Neutrophil (primary cell): Measurements from ENCODE around the gene TMEFF1.
"Not testable (repeated sequence)": the region's sequence is repeated elsewhere in the genome, so short reads cannot be mapped to it uniquely, and the experiment has no call there.

Source experiments
- H3K27ac ChIP-seq: fragments of 200-600 bp; sonication (generic); 2 replicates; pipeline ENCODE4 v1.5.1; 2016; ENCODE audit warnings: mild to moderate bottlenecking, moderate library complexity
- H3K27me3 ChIP-seq: fragments of 200-600 bp; sonication (generic); 2 replicates; pipeline ENCODE4 v1.6.0; 2016; ENCODE audit warnings: mild to moderate bottlenecking
- H3K36me3 ChIP-seq: fragments of 200-600 bp; sonication (generic); 2 replicates; pipeline ENCODE4 v1.5.1; 2017
- H3K4me1 ChIP-seq, 2 experiments: fragments of 200-600 bp in 1 of 2; sonication (generic) in 1 of 2; 1 replicate in 1 of 2; 2 replicates in 1 of 2; pipeline versions ENCODE4 v1.5.1 to v1.6.1; 2013 to 2016; ENCODE audit warnings: low read depth in 1 of 2, low read length in 1 of 2, mild to moderate bottlenecking in 1 of 2, moderate library complexity in 1 of 2; ENCODE audit not compliant: control insufficient read depth in 1 of 2, insufficient read depth in 1 of 2
- H3K4me3 ChIP-seq, 2 experiments: fragments of 200-600 bp in 1 of 2; sonication (generic) in 1 of 2; 1 replicate in 1 of 2; 2 replicates in 1 of 2; pipeline ENCODE4 v1.5.1; 2013 to 2016; ENCODE audit warnings: low read depth in 1 of 2, low read length in 1 of 2, mild to moderate bottlenecking in 1 of 2, moderate library complexity in 1 of 2
- H3K9me3 ChIP-seq: fragments of 200-600 bp; sonication (generic); 2 replicates; pipeline ENCODE4 v1.5.1; 2016
- TF ChIP-seq, protein P1 (sequence below): fragments of 200-600 bp; sonication (generic); IDR thresholded peaks from 2 replicates; pipeline ENCODE4 v1.5.1; 2016; ENCODE audit warnings: antibody characterized with exemption

The TMEFF1 gene

DNA sequence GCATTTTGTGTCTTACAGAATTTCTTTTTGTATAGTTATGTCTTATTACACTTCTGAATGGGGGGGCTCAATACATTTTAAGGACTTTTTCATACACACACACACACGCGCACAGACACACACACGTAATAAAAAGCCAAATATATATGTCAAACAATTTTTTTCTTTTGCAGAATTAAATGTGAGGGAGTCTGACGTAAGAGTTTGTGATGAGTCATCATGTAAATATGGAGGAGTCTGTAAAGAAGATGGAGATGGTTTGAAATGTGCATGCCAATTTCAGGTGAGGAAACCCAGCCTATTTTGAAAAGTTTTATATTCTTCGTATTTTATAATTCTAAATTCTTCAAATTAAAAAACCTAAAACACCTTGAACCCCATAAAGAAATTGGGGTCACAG, 25.6 kb downstream of the TMEFF1 start:
- TF ChIP-seq, protein P1, sequence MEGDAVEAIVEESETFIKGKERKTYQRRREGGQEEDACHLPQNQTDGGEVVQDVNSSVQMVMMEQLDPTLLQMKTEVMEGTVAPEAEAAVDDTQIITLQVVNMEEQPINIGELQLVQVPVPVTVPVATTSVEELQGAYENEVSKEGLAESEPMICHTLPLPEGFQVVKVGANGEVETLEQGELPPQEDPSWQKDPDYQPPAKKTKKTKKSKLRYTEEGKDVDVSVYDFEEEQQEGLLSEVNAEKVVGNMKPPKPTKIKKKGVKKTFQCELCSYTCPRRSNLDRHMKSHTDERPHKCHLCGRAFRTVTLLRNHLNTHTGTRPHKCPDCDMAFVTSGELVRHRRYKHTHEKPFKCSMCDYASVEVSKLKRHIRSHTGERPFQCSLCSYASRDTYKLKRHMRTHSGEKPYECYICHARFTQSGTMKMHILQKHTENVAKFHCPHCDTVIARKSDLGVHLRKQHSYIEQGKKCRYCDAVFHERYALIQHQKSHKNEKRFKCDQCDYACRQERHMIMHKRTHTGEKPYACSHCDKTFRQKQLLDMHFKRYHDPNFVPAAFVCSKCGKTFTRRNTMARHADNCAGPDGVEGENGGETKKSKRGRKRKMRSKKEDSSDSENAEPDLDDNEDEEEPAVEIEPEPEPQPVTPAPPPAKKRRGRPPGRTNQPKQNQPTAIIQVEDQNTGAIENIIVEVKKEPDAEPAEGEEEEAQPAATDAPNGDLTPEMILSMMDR = no peak
- Histone ChIP-seq H3K27me3 (no peaks in the 10 kb centered on the region), H3K4me3 (no peak overlapping the region), H3K36me3 (no peaks in the 10 kb centered on the region), H3K9me3 (no peaks in the 10 kb centered on the region), H3K27ac (no peak overlapping the region), H3K4me1 (no peaks in the 10 kb centered on the region)

DNA sequence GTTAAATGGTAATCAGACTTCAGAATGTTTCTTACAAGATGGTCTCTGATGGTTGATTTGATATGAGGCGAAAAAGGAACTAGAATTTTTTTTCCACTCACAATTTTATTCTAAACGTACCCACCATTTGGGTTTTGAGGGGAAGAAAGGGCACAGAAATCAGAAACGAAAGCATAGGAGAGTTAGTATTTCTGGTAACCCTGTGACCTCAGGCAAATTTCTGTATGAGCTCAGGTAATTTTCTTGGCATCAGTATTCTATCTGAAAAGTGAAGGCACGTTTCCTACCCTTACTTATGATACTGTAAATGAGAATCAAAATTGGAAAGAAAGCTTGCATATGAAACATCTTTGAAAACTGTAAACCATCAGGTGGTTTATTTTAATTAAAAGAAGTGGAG, 26.5 kb downstream of the TMEFF1 start:
- no peaks in the 10 kb centered on the region for H3K36me3 ChIP-seq
- no peak overlapping the region for H3K4me3 ChIP-seq
- H3K27ac ChIP-seq = no peak overlapping the region
- no peaks in the 10 kb centered on the region for H3K27me3 ChIP-seq
- no peaks in the 10 kb centered on the region for H3K4me1 ChIP-seq
- H3K9me3 ChIP-seq = no peaks in the 10 kb centered on the region
- TF ChIP-seq, protein P1 = no peak

DNA sequence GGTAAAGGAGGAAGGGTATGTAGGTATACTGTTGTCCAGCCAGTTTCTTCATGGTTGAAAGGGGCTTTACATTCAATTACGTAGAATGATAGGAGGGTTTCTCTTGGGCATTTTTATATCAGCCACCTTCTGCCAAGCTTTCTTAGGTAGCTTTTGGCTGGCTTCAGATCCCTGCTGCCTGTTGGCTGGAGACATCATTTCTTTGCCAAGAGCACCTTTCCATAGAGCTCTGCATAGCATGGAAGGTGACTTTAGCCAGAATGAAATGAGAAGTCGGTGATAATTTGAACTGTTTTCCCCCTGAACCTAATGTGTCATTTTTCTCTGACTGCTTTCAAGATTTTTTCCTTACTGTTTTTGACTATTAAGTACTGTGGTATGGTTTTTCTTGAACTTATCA, 26.9 kb downstream of the TMEFF1 start:
- TF ChIP-seq, protein P1 = no peak
- H3K4me3 ChIP-seq = no peak overlapping the region
- no peaks in the 10 kb centered on the region for H3K36me3 ChIP-seq
- H3K9me3 ChIP-seq = no peaks in the 10 kb centered on the region
- H3K4me1 ChIP-seq = no peaks in the 10 kb centered on the region
- no peak overlapping the region for H3K27ac ChIP-seq
- no peaks in the 10 kb centered on the region for H3K27me3 ChIP-seq

DNA sequence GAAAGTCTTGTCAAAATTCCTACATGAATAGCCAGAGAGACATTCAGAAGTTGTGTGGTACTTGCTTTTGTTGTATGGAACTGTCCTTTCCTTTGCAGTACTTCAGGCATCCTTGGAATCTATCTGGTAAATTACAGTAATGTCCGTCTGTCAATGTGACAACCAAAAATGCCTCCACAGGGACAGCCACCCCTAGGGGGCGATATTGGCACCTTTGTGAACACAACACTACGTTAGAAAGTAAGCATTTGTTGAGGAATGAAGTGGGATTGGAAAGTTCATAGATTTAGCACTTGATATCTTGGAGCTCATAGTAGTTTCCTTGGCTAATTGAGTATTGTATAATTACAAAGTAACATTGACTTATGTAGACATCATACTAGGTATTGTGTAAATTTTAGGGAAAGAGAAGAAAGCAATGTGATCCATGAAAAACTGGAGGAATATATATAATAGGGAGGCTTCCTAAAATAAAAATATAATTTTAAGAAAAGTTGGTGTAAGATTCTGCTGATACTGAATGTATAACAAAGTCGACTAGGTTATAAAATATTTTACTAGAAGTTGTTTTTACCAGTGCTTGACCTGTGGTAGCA, 32.7 kb downstream of the TMEFF1 start:
- no peaks in the 10 kb centered on the region for H3K27me3 ChIP-seq
- no peaks in the 10 kb centered on the region for H3K4me1 ChIP-seq
- H3K27ac ChIP-seq = no peak overlapping the region
- no peaks in the 10 kb centered on the region for H3K9me3 ChIP-seq
- H3K4me3 ChIP-seq = no peak overlapping the region
- H3K36me3 ChIP-seq = no peaks in the 10 kb centered on the region
- TF ChIP-seq, protein P1 = no peak

DNA sequence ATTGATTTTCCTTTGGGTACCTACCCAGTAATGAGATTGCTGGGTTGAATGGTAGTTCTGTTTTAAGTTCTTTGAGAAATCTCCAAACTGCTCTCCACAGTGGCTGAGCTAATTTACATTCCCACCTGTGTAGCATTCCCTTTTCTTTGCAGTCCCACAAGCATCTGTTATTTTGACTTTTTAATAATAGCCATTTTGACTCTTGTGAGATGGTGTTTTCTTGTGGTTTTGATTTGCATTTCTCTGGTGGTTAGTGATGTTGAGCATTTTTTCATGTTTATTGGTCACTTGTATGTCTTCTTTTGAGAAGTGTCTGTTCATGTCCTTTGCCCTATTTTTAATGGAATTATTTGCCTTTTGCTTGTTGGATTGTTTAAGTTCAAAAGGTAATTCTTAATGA, 34.4 kb downstream of the TMEFF1 start:
- H3K27me3 ChIP-seq, H3K4me1 ChIP-seq, H3K9me3 ChIP-seq, H3K27ac ChIP-seq, H3K36me3 ChIP-seq, H3K4me3 ChIP-seq: not testable (repeated sequence)

DNA sequence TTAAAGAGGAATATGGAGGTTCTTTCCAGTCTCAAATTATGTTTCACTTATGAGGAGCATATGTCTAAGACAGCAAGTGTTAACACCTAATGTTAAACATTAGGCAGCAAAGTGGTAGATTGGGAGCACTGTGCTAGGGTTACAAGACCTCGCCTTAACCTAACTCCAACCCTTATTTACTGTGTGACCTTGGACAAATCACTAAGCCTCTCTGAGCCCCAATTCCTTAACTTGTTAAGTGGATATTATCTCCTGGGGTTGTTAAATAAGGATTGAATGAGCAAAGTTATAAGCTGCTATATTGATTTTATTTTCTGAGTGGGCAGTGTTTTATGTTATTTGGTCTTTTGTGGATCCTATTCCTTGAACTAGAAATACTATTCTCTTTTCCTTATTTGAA, 38.3 kb downstream of the TMEFF1 start:
- no peaks in the 10 kb centered on the region for H3K27me3 ChIP-seq
- H3K36me3 ChIP-seq = no peaks in the 10 kb centered on the region
- H3K4me3 ChIP-seq = no peak overlapping the region
- TF ChIP-seq, protein P1 = no peak
- H3K27ac ChIP-seq = no peak overlapping the region
- no peaks in the 10 kb centered on the region for H3K9me3 ChIP-seq
- no peaks in the 10 kb centered on the region for H3K4me1 ChIP-seq
